Pancreas (tissue), 10 donors: ENCODE measurements around the gene ETF1. TPM values are rescaled to one million over a fixed set of nuclear protein-coding genes. Genes with fewer than 3 reads are reported as not detected.

ENCODE experiments used
- ATAC-seq, 4 donors: fragments of 200-7000 bp; cut with Tn5 transposase; one replicate each; pipeline versions ENCODE4 v1.8.0 to v1.9.1; 2020; ENCODE audit warnings: mild to moderate bottlenecking in 4 of 4, moderate library complexity in 4 of 4
- DNase-seq, 6 donors: peaks; one replicate each; pipeline ENCODE4 v3.0.0-alpha.2; 2020
- FAIRE-seq: peaks from 2 replicates; lab custom pipeline; 2012; peaks lifted over from hg19 to GRCh38; lab: Jason Lieb, UNC
- H3K27ac ChIP-seq, 4 donors: fragments of 200-600 bp; sonication (generic); 1 replicate in 3 of 4; 2 replicates in 1 of 4; pipeline versions ENCODE4 v1.5.0 to v1.8.0; 2020
- H3K27me3 ChIP-seq, 4 donors: fragments of 200-600 bp; one replicate each; pipeline ENCODE4 v1.8.0; 2021
- H3K36me3 ChIP-seq, 3 donors: fragments of 200-600 bp; sonication (generic) in 1 of 3; one replicate each; pipeline versions ENCODE4 v1.5.0 to v1.8.0; 2020 to 2021
- H3K4me1 ChIP-seq, 3 donors: fragments of 200-600 bp; one replicate each; pipeline ENCODE4 v1.8.0; 2021
- H3K4me3 ChIP-seq, 4 donors: fragments of 200-600 bp; sonication (generic) in 2 of 4; one replicate each; pipeline versions ENCODE4 v1.5.0 to v1.8.0; 2020 to 2021
- H3K9me3 ChIP-seq, 4 donors: fragments of 200-600 bp; one replicate each; pipeline ENCODE4 v1.8.0; 2021
- CTCF ChIP-seq, 4 donors: fragments of 200-600 bp; sonication (generic) in 3 of 4; IDR thresholded peaks; one replicate each; pipeline versions ENCODE4 v1.5.0 to v1.8.0; 2021; ENCODE audit warnings: antibody characterized with exemption in 4 of 4
- WGBS, 2 donors: extraction: QIAGEN DNeasy Blood & Tissue Kit; methylation state at CpG; one replicate each; pipeline ENCODE4 v1.1.7; 2013; 5-methylcytosine and 5-hydroxymethylcytosine counted together
- intact Hi-C, 3 donors: fragments of 100-400 bp; cut with DNase I; formaldehyde crosslinking; loops; one replicate each; pipeline versions ENCODE4 v1.11.1 to v1.14.2; 2022
- polyA plus RNA-seq, 2 donors: library from polyadenylated mRNA; stranded (reverse); fragments of 200-250 nt; gene quantifications; one replicate each; pipeline ENCODE4 v1.2.3, GENCODE V29; 2013
- total RNA-seq, 6 donors: library from RNA; stranded (reverse); fragmentation: NEBNext Ultra II Directional in 4 of 6; extraction: Animal tissue kit (Norgen Biotek cat#: 25700) in 4 of 6; gene quantifications; one replicate each; pipeline versions ENCODE4 v1.2.1 to v1.2.4, GENCODE V29; 2021 to 2023
- donor health status: healthy with polysubstance abuse.
- donor health status: DM: no; HTN: no; CAD: no; lungs with moderate emphysema.
- donor health status: DM: no; HTN: no; CAD: no.
- donor health status: control.
- donor health status: control.
- donor health status: Bipolar disorder and iron deficiency.
- donor health status: DM: yes; HTN: yes; CAD: no.
- donor health status: DM: no; HTN: no; CAD: no.
- donor health status: DM: no; HTN: no; CAD: no.
- donor health status: DM: yes; HTN: yes; CAD: no.

Gene ETF1
- total and polyA plus RNA-seq, 8 donors: 14.7 to 54.0 (median 33.8) TPM

DNA sequence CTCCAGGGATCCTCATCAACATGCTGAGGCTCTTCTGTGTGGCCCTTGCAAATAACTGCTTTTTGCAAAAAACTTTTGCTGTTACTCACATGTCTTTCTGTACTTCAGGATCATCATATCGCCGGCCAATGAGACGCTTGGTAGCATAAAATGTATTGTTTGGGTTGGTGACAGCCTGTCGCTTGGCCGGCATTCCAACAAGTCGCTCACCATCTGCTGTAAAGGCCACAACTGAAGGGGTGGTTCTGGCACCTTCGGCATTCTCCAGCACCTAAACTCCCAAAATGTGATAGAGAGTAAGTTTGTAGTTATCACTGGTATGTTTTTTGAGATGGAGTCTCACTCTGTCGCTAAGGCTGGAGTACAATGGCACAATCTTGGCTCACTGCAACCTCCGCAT lies 27.8 kb upstream of the ETF1 start:
- DNase-seq (no peak), ATAC-seq (no peak), FAIRE-seq (no peak)
- Histone ChIP-seq H3K4me3 (no peak overlapping the region), H3K36me3 (peaks cover 17 to 72% (median 47%) of the 10 kb centered on the region in 3 donors), H3K27me3 (no peaks in the 10 kb centered on the region), H3K9me3 (no peaks in the 10 kb centered on the region), H3K4me1 (peaks cover 4 to 11% (median 10%) of the 10 kb centered on the region in 3 donors), H3K27ac (no peak overlapping the region)
- TF ChIP-seq CTCF (IDR thresholded peaks at IDR 0.05): no peak
- intact Hi-C loops: no loop called here
- WGBS, 2 donors: 94 to 97% methylated on average over 9 of the region's 9 CpGs

DNA sequence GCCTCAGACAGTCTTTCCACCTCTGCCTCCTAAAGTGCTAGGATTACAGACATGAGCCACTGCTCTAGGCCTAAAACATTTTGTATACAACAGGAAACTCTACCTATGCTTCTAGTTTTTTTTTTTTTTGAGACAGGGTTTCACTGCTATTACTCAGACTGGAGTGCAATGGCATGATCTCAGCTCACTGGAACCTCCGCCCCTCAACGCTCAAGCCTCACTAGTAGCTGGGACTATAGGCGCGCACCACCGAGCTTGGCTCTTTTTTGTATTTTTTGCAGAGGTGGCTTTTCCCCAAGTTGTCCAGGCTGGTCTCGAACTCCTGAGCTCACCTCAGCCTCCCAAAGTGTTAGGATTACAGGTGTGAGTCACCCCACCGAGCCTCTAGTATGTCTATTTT lies 26.7 kb upstream of the ETF1 start:
- 92 to 93% methylated on average over 7 of the region's 7 CpGs for WGBS, 2 donors
- peaks cover 4 to 11% (median 10%) of the 10 kb centered on the region in 3 donors for H3K4me1 ChIP-seq

GRCh38 chr5:138568061-138568824 lies 25.2 kb upstream of the ETF1 start:
- 84 to 85% methylated on average over 16 of the region's 16 CpGs for WGBS, 2 donors
- no peak overlapping the region for H3K27ac ChIP-seq
- H3K36me3 ChIP-seq: peaks cover 17 to 90% (median 52%) of the 10 kb centered on the region in 3 donors
- intact Hi-C loops: no loop called here
- no peak for TF ChIP-seq CTCF (IDR thresholded peaks at IDR 0.05)
- no peak overlapping the region for H3K4me3 ChIP-seq
- H3K4me1 ChIP-seq: no peaks in the 10 kb centered on the region
- no peaks in the 10 kb centered on the region for H3K9me3 ChIP-seq
- ATAC-seq: no peak
- no peaks in the 10 kb centered on the region for H3K27me3 ChIP-seq
- no peak for FAIRE-seq
- DNase-seq: no peak

More for the DNA sequence above, 26.7 kb upstream of the ETF1 start:
- Histone ChIP-seq H3K4me3 (no peak overlapping the region), H3K9me3 (no peaks in the 10 kb centered on the region), H3K27ac (no peak overlapping the region), H3K27me3 (no peaks in the 10 kb centered on the region), H3K36me3 (peaks cover 17 to 83% (median 52%) of the 10 kb centered on the region in 3 donors)
- ATAC-seq: no peak
- DNase-seq: no peak
- TF ChIP-seq CTCF (IDR thresholded peaks at IDR 0.05): no peak
- no peak for FAIRE-seq
- intact Hi-C loops: no loop called here

- no peak overlapping the region for H3K4me3 ChIP-seq
- peaks cover 10 to 83% (median 44%) of the 10 kb centered on the region in 3 donors for H3K36me3 ChIP-seq
- no peak for TF ChIP-seq CTCF (IDR thresholded peaks at IDR 0.05)
- intact Hi-C loops: no loop called here
- H3K4me1 ChIP-seq: no peaks in the 10 kb centered on the region
- no peak for ATAC-seq
- FAIRE-seq: no peak
- 79 to 83% methylated on average over 3 of the region's 3 CpGs for WGBS, 2 donors
- H3K9me3 ChIP-seq: no peaks in the 10 kb centered on the region
- no peaks in the 10 kb centered on the region for H3K27me3 ChIP-seq
- H3K27ac ChIP-seq: no peak overlapping the region
- DNase-seq: no peak
These were observed 23.8 kb upstream of the ETF1 start for GRCh38 chr5:138566792-138567191.
